Measurements from ENCODE around the gene SCRN2. TPM values are rescaled to one million over a fixed set of nuclear protein-coding genes. Genes with fewer than 3 reads are reported as not detected.

The SCRN2 gene
- total RNA-seq, 1 donor from 2014 or later = 24.2 TPM

- intact Hi-C loops (cut with DNase I) = no loop called here
- no peak for ATAC-seq (ENCODE audit: poor library complexity)
- no peak for DNase-seq
These were observed 32.4 kb upstream of the SCRN2 start for GRCh38 chr17:47873200-47874090.

- DNase-seq (no peak), ATAC-seq (ENCODE audit: poor library complexity) (no peak)
- intact Hi-C loops (cut with DNase I) = no loop called here
These were observed 31.6 kb upstream of the SCRN2 start for GRCh38 chr17:47872651-47873161.

GRCh38 chr17:47872019-47872650 is 31.1 kb upstream of the SCRN2 start:
- intact Hi-C loops (cut with DNase I) = no loop called here
- DNase-seq (no peak), ATAC-seq (ENCODE audit: poor library complexity) (no peak)

GRCh38 chr17:47871048-47871447 is 30.0 kb upstream of the SCRN2 start:
- no peak for DNase-seq
- no peak for ATAC-seq (ENCODE audit: poor library complexity)
- intact Hi-C loops (cut with DNase I) = no loop called here

- DNase-seq = no peak
- no peak for ATAC-seq (ENCODE audit: poor library complexity)
These were observed 29.0 kb upstream of the SCRN2 start for GRCh38 chr17:47870056-47870455.

GRCh38 chr17:47869114-47869513 is 28.0 kb upstream of the SCRN2 start:
- ATAC-seq (ENCODE audit: poor library complexity) = no peak
- intact Hi-C loops (cut with DNase I) = no loop called here
- DNase-seq = no peak

More at GRCh38 chr17:47870056-47870455, 29.0 kb upstream of the SCRN2 start:
- intact Hi-C loops (cut with DNase I) = no loop called here

- intact Hi-C loops (cut with DNase I) = no loop called here
- ATAC-seq (ENCODE audit: poor library complexity) (no peak), DNase-seq (no peak)
These were observed 26.9 kb upstream of the SCRN2 start for GRCh38 chr17:47867813-47868533.

GRCh38 chr17:47866941-47867340 is 25.9 kb upstream of the SCRN2 start:
- intact Hi-C loops (cut with DNase I) = no loop called here
- DNase-seq (no peak), ATAC-seq (ENCODE audit: poor library complexity) (no peak)

GRCh38 chr17:47864791-47865216 is 23.7 kb upstream of the SCRN2 start:
- ATAC-seq (ENCODE audit: poor library complexity) = no peak
- intact Hi-C loops (cut with DNase I) = no loop called here
- DNase-seq = no peak

GRCh38 chr17:47862621-47863440 is 21.8 kb upstream of the SCRN2 start:
- DNase-seq (no peak), ATAC-seq (ENCODE audit: poor library complexity) (no peak)
- intact Hi-C loops (cut with DNase I) = no loop called here

GRCh38 chr17:47860386-47860785 is 19.3 kb upstream of the SCRN2 start:
- no peak for ATAC-seq (ENCODE audit: poor library complexity)
- intact Hi-C loops (cut with DNase I) = no loop called here

GRCh38 chr17:47857551-47858455 is 16.7 kb upstream of the SCRN2 start:
- ATAC-seq (ENCODE audit: poor library complexity) = no peak
- intact Hi-C loops (cut with DNase I) = no loop called here
- no peak for DNase-seq

More at GRCh38 chr17:47860386-47860785, 19.3 kb upstream of the SCRN2 start:
- DNase-seq = no peak

- no peak for DNase-seq
- intact Hi-C loops (cut with DNase I) = no loop called here
- no peak for ATAC-seq (ENCODE audit: poor library complexity)
These were observed 15.8 kb upstream of the SCRN2 start for GRCh38 chr17:47856830-47857229.

GRCh38 chr17:47855737-47856136 is 14.7 kb upstream of the SCRN2 start:
- DNase-seq = no peak
- ATAC-seq (ENCODE audit: poor library complexity) = no peak
- intact Hi-C loops (cut with DNase I) = no loop called here

- ATAC-seq (ENCODE audit: poor library complexity) = no peak
- intact Hi-C loops (cut with DNase I) = no loop called here
These were observed 12.5 kb upstream of the SCRN2 start for GRCh38 chr17:47853616-47854015.

GRCh38 chr17:47852113-47852949 is 11.3 kb upstream of the SCRN2 start:
- intact Hi-C loops (cut with DNase I) = no loop called here
- DNase-seq (no peak), ATAC-seq (ENCODE audit: poor library complexity) (no peak)

More at GRCh38 chr17:47853616-47854015, 12.5 kb upstream of the SCRN2 start:
- DNase-seq = no peak

- intact Hi-C loops (cut with DNase I) = no loop called here
- no peak for ATAC-seq (ENCODE audit: poor library complexity)
- DNase-seq = no peak
These were observed 10.7 kb upstream of the SCRN2 start for GRCh38 chr17:47851764-47852112.

All from Right ventricle myocardium superior (tissue), 1 donor.